Common myeloid progenitor, CD34-positive (primary cell): ENCODE measurements around the gene OFD1.

Experiments used
- CTCF ChIA-PET: fragments of 350-600 bp; sonication (Branson Sonifier 250); formaldehyde crosslinking; loops from one replicate; lab custom pipeline; 2021; ENCODE audit warnings: antibody characterized with exemption; lab: Charles Lee
- POLR2A ChIA-PET: fragments of 350-600 bp; sonication (Branson Sonifier 250); formaldehyde crosslinking; loops from one replicate; lab custom pipeline; 2021; ENCODE audit warnings: antibody characterized with exemption; lab: Charles Lee
- DNase-seq, 3 donors: peaks; one replicate each; pipeline versions ENCODE4 v3.0.0 to v3.0.0-alpha.2; 2013
- H3K27ac ChIP-seq, 2 experiments: 1 replicate in 1 of 2; 2 replicates in 1 of 2; pipeline ENCODE4 v1.7.0; 2013; ENCODE audit warnings: inconsistent platforms in 2 of 2, low read length in 2 of 2, mild to moderate bottlenecking in 2 of 2, low read depth in 1 of 2, moderate library complexity in 1 of 2; ENCODE audit not compliant: severe bottlenecking in 2 of 2, insufficient read depth in 1 of 2, poor library complexity in 1 of 2
- H3K27me3 ChIP-seq, 5 experiments: replicated peaks in 2 of 5; 1 replicate in 3 of 5; 2 replicates in 2 of 5; pipeline versions ENCODE4 v1.6.1 to v1.7.0; 2013; ENCODE audit warnings: low read length in 4 of 5, mild to moderate bottlenecking in 2 of 5, moderate library complexity in 2 of 5, inconsistent platforms in 1 of 5; ENCODE audit not compliant: insufficient read depth in 5 of 5, control insufficient read depth in 4 of 5
- H3K36me3 ChIP-seq, 4 experiments: 1 replicate in 2 of 4; 2 replicates in 2 of 4; pipeline versions ENCODE4 v1.6.1 to v1.7.0; 2013; ENCODE audit warnings: low read length in 3 of 4, control low read depth in 1 of 4, mild to moderate bottlenecking in 1 of 4; ENCODE audit not compliant: control insufficient read depth in 4 of 4, insufficient read depth in 4 of 4
- H3K4me1 ChIP-seq, 4 experiments: 1 replicate in 3 of 4; 2 replicates in 1 of 4; pipeline versions ENCODE4 v1.6.1 to v1.7.1; 2013; ENCODE audit warnings: low read length in 3 of 4, mild to moderate bottlenecking in 3 of 4, control low read depth in 1 of 4, inconsistent platforms in 1 of 4, moderate library complexity in 1 of 4; ENCODE audit not compliant: control insufficient read depth in 4 of 4, insufficient read depth in 4 of 4; ENCODE audit errors: control extremely low read depth in 1 of 4
- H3K4me3 ChIP-seq, 7 experiments: 1 replicate in 4 of 7; 2 replicates in 3 of 7; pipeline versions ENCODE4 v1.5.1 to v1.7.0; 2013; ENCODE audit warnings: mild to moderate bottlenecking in 7 of 7, low read length in 6 of 7, moderate library complexity in 6 of 7, inconsistent platforms in 2 of 7, low read depth in 2 of 7, control low read depth in 1 of 7; ENCODE audit not compliant: insufficient read depth in 4 of 7, control insufficient read depth in 1 of 7; ENCODE audit errors: extremely low read depth in 1 of 7
- H3K9me3 ChIP-seq, 5 experiments: 1 replicate in 4 of 5; 2 replicates in 1 of 5; pipeline versions ENCODE4 v1.6.1 to v1.7.1; 2013; ENCODE audit warnings: low read length in 4 of 5, mild to moderate bottlenecking in 2 of 5, inconsistent platforms in 1 of 5, low read depth in 1 of 5, moderate library complexity in 1 of 5; ENCODE audit not compliant: control insufficient read depth in 4 of 5, insufficient read depth in 2 of 5; ENCODE audit errors: control extremely low read depth in 1 of 5
- WGBS: methylation state at CpG from one replicate; pipeline ENCODE4 v1.1.5; 2013; ENCODE audit not compliant: insufficient coverage; 5-methylcytosine and 5-hydroxymethylcytosine counted together

The OFD1 gene

GRCh38 chrX:13816176-13816575 is 81.6 kb downstream of the OFD1 start:
- H3K4me1 ChIP-seq = no peaks in the 10 kb centered on the region
- no peak overlapping the region for H3K27ac ChIP-seq
- H3K9me3 ChIP-seq = no peaks in the 10 kb centered on the region
- WGBS = 80% methylated on average over 1 of the region's 6 CpGs
- ChIA-PET CTCF (no interaction called here), POLR2A (no interaction called here)
- no peak for DNase-seq
- peaks cover 0 to 15% (median 0%) of the 10 kb centered on the region in 5 experiments for H3K27me3 ChIP-seq
- no peaks in the 10 kb centered on the region for H3K36me3 ChIP-seq
- no peak overlapping the region for H3K4me3 ChIP-seq

- Histone ChIP-seq H3K27me3 (peaks cover 0 to 15% (median 0%) of the 10 kb centered on the region in 5 experiments), H3K9me3 (no peaks in the 10 kb centered on the region), H3K4me3 (no peak within 1 kb of the TSS), H3K27ac (no peak within 1 kb of the TSS), H3K36me3 (no peaks in the 10 kb centered on the region), H3K4me1 (no peaks in the 10 kb centered on the region)
- no peak for DNase-seq
- POLR2A ChIA-PET = no interaction called here
- WGBS = 44% methylated on average over 8 of the region's 19 CpGs
- CTCF ChIA-PET = no interaction called here
These were observed 82.4 kb downstream of the OFD1 start, which contains the start of gene GPM6B for GRCh38 chrX:13816643-13817627. Gene GPM6B (minus strand): TSS chrX:13817093. CDS start chrX:13816904, 189 bp downstream.
